DND-41 (cell line): ENCODE data around the gene OR11A1.

Experiments used
- ATAC-seq: fragments of 200-7000 bp; cut with Tn5 transposase; 3 replicates; pipeline ENCODE4 v1.9.1; 2021; ENCODE audit warnings: low read depth; ENCODE audit not compliant: insufficient read depth
- DNase-seq: peaks from one replicate; pipeline ENCODE4 v3.0.0-alpha.2; 2020
- H2AFZ ChIP-seq: 2 replicates; pipeline ENCODE4 v1.6.0; 2012; ENCODE audit warnings: low read depth, low read length
- H3K27ac ChIP-seq: 2 replicates; pipeline ENCODE4 v1.5.1; 2012; ENCODE audit warnings: low read length, inconsistent platforms
- H3K27me3 ChIP-seq: fragments of 200-600 bp; sonication (generic); 2 replicates; pipeline ENCODE4 v1.6.0; 2012; ENCODE audit warnings: low read length, mild to moderate bottlenecking, inconsistent platforms; ENCODE audit not compliant: insufficient read depth, poor library complexity
- H3K36me3 ChIP-seq: 2 replicates; pipeline ENCODE4 v1.5.1; 2012; ENCODE audit warnings: low read length, inconsistent platforms; ENCODE audit not compliant: insufficient read depth
- H3K4me1 ChIP-seq: 2 replicates; pipeline ENCODE4 v1.5.1; 2012; ENCODE audit warnings: mild to moderate bottlenecking, low read length; ENCODE audit not compliant: insufficient read depth
- H3K4me2 ChIP-seq: 2 replicates; pipeline ENCODE4 v1.6.0; 2012; ENCODE audit warnings: mild to moderate bottlenecking, moderate library complexity, low read length, inconsistent platforms; ENCODE audit not compliant: insufficient read depth
- H3K4me3 ChIP-seq, 2 experiments: fragments of 200-600 bp in 1 of 2; shearing (Covaris generic) in 1 of 2; 2 replicates each; pipeline ENCODE4 v1.5.1; 2012 to 2016; ENCODE audit warnings: inconsistent platforms in 2 of 2, low read length in 2 of 2, mild to moderate bottlenecking in 2 of 2, low read depth in 1 of 2, moderate library complexity in 1 of 2
- H3K79me2 ChIP-seq: 2 replicates; pipeline ENCODE4 v1.6.0; 2012; ENCODE audit warnings: low read length, inconsistent platforms; ENCODE audit not compliant: insufficient read depth
- H3K9ac ChIP-seq: 2 replicates; pipeline ENCODE4 v1.6.0; 2012; ENCODE audit warnings: low read depth, mild to moderate bottlenecking, inconsistent platforms, low read length, moderate library complexity
- H3K9me3 ChIP-seq: 2 replicates; pipeline ENCODE4 v1.5.1; 2012; ENCODE audit warnings: low read length, moderate library complexity, mild to moderate bottlenecking, inconsistent platforms; ENCODE audit not compliant: insufficient read depth, severe bottlenecking
- H4K20me1 ChIP-seq: 2 replicates; pipeline ENCODE4 v1.6.0; 2012; ENCODE audit warnings: low read length; ENCODE audit not compliant: insufficient read depth
- EZH2 ChIP-seq: IDR thresholded peaks from 3 replicates; pipeline ENCODE4 v1.6.1; 2012; ENCODE audit warnings: borderline replicate concordance, low read depth, mild to moderate bottlenecking, moderate library complexity, low read length, inconsistent platforms; ENCODE audit not compliant: severe bottlenecking
- TF ChIP-seq, protein P1 (sequence below): IDR thresholded peaks from 2 replicates; pipeline ENCODE4 v1.5.1; 2012; ENCODE audit warnings: borderline replicate concordance, low read length, moderate library complexity, mild to moderate bottlenecking; ENCODE audit not compliant: poor library complexity, severe bottlenecking; ENCODE audit errors: extremely low read depth

OR11A1 gene

DNA sequence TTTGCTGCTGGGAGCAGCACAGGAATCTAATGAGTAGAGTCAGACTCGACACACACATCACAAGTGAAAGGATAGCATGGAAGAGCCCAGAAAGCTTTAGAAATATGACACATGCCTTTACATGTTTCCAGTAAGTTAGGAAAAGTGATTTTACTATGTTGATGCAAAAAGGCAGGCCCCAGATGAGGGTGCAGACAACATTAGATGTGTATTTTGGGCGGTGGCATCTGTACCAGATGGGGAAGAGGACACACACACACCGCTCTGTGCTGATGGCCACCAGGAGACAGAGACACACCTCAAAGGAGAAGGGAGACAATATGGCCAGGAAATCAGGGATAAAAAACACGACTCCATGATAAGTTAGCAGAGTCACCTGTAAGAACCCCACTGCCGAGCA lies 30.3 kb upstream of the OR11A1 start:
- no peaks in the 10 kb centered on the region; the same call in 1 of the 2 replicates for H4K20me1 ChIP-seq
- DNase-seq, result no peak
- TF ChIP-seq EZH2, result no peak
- TF ChIP-seq, protein P1, sequence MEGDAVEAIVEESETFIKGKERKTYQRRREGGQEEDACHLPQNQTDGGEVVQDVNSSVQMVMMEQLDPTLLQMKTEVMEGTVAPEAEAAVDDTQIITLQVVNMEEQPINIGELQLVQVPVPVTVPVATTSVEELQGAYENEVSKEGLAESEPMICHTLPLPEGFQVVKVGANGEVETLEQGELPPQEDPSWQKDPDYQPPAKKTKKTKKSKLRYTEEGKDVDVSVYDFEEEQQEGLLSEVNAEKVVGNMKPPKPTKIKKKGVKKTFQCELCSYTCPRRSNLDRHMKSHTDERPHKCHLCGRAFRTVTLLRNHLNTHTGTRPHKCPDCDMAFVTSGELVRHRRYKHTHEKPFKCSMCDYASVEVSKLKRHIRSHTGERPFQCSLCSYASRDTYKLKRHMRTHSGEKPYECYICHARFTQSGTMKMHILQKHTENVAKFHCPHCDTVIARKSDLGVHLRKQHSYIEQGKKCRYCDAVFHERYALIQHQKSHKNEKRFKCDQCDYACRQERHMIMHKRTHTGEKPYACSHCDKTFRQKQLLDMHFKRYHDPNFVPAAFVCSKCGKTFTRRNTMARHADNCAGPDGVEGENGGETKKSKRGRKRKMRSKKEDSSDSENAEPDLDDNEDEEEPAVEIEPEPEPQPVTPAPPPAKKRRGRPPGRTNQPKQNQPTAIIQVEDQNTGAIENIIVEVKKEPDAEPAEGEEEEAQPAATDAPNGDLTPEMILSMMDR, result no peak
- H3K9ac ChIP-seq, result no peak overlapping the region
- H3K4me2 ChIP-seq, result no peak overlapping the region
- no peaks in the 10 kb centered on the region for H3K9me3 ChIP-seq
- no peak for ATAC-seq
- H3K36me3 ChIP-seq, result no peaks in the 10 kb centered on the region
- no peaks in the 10 kb centered on the region for H3K79me2 ChIP-seq
- H3K4me1 ChIP-seq, result no peaks in the 10 kb centered on the region
- H3K27me3 ChIP-seq, result no peaks in the 10 kb centered on the region
- no peak overlapping the region for H3K27ac ChIP-seq
- H2AFZ ChIP-seq, result no peak overlapping the region
- H3K4me3 ChIP-seq, result no peak overlapping the region

DNA sequence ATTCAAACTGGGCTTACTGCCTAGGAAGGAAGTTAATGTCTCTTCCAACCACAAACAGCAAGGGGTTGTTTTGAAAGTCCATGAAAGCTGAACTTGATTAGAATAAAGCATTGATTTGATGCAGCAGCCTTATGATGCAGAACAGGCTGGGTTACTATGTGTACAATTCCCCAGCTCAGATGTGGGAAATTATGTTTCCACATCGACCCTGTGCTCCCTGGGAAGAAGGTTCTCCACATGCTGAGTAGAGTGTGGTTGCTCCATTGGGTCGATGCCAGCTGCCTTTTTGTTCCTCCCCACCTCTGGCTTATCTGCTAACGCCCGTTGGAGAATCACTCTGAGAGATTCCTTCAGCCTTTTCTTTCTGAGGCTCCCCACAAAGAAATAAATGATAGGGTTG lies 29.7 kb upstream of the OR11A1 start:
- no peak for DNase-seq
- H3K36me3 ChIP-seq, result no peaks in the 10 kb centered on the region
- H3K4me2 ChIP-seq, result no peak overlapping the region
- TF ChIP-seq, protein P1, result no peak
- no peak for TF ChIP-seq EZH2
- no peak overlapping the region for H3K27ac ChIP-seq
- H3K79me2 ChIP-seq, result no peaks in the 10 kb centered on the region
- H3K4me3 ChIP-seq, result no peak overlapping the region
- H4K20me1 ChIP-seq, result no peaks in the 10 kb centered on the region; the same call in 1 of the 2 replicates
- no peak overlapping the region for H3K9ac ChIP-seq
- H3K9me3 ChIP-seq, result no peaks in the 10 kb centered on the region
- no peak for ATAC-seq
- no peaks in the 10 kb centered on the region for H3K4me1 ChIP-seq
- no peaks in the 10 kb centered on the region for H3K27me3 ChIP-seq
- H2AFZ ChIP-seq, result no peak overlapping the region

DNA sequence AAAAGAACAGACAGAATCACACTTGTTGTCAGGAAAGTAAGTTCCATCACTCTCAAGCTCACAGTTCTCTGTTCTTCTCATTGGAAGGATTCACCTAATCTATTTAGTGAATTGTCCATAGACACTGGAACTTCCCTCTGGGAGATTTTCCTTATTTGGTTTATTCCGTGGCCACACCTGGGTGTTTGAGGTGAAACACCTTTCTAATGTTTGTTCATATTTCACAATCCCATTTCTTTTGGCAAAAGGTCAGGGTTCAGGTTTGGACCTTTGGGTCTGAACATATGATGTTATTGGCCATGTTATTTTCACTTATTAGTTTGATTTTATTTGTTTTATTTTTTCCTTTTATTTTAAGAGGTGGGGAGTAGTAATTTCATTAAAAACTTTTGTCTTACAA lies 26.9 kb upstream of the OR11A1 start:
- H3K9me3 ChIP-seq, result no peaks in the 10 kb centered on the region
- H3K27ac ChIP-seq, result no peak overlapping the region
- no peaks in the 10 kb centered on the region for H4K20me1 ChIP-seq
- no peaks in the 10 kb centered on the region for H3K27me3 ChIP-seq
- no peaks in the 10 kb centered on the region for H3K79me2 ChIP-seq
- H3K4me2 ChIP-seq, result no peak overlapping the region
- TF ChIP-seq, protein P1, result no peak
- TF ChIP-seq EZH2, result no peak
- no peak overlapping the region for H3K9ac ChIP-seq
- no peaks in the 10 kb centered on the region for H3K36me3 ChIP-seq
- DNase-seq (no peak), ATAC-seq (no peak)
- no peaks in the 10 kb centered on the region for H3K4me1 ChIP-seq
- no peak overlapping the region for H2AFZ ChIP-seq
- no peak overlapping the region for H3K4me3 ChIP-seq

DNA sequence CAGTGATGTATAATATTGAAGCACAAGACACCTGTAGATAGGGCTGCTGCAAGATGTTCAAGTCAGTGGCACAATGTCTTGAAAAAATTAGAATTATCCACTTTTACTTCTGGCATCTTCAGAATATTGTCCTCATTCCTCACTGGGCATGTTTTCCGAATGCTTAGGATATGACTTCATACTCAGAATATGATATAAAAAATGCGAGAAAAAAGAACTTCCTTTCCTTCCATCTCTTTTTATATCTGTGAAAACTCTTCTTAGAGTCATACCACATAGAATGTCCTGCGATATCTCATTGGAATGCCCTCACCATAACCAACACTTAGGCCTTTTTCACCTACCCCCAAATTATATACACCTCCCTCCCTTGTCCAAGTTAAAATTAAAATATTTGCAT lies 26.3 kb upstream of the OR11A1 start:
- ATAC-seq (no peak), DNase-seq (no peak)

More for the DNA sequence above, 26.3 kb upstream of the OR11A1 start:
- no peak overlapping the region for H3K4me3 ChIP-seq
- no peak overlapping the region for H3K9ac ChIP-seq
- no peaks in the 10 kb centered on the region for H3K9me3 ChIP-seq
- TF ChIP-seq, protein P1, result no peak
- no peak for TF ChIP-seq EZH2
- H3K27me3 ChIP-seq, result no peaks in the 10 kb centered on the region
- no peak overlapping the region for H2AFZ ChIP-seq
- no peaks in the 10 kb centered on the region for H3K36me3 ChIP-seq
- no peaks in the 10 kb centered on the region for H3K79me2 ChIP-seq
- H3K4me2 ChIP-seq, result no peak overlapping the region
- H4K20me1 ChIP-seq, result no peaks in the 10 kb centered on the region
- no peaks in the 10 kb centered on the region for H3K4me1 ChIP-seq
- no peak overlapping the region for H3K27ac ChIP-seq
